Motor neuron (in vitro differentiated cells): Measurements from ENCODE around the gene DNAH8. TPM values are rescaled to one million over a fixed set of nuclear protein-coding genes. Genes with fewer than 3 reads are reported as not detected.

Experiments used
- ATAC-seq, 8 experiments: fragments of 200-7000 bp; cut with Tn5 transposase; replicated peaks in 6 of 8; 2 replicates each; pipeline ENCODE4 v1.8.0; 2021; ENCODE audit warnings: mild to moderate bottlenecking in 8 of 8, moderate library complexity in 8 of 8
- H3K27ac ChIP-seq, 2 donors: fragments of 250-450 bp; sonication (Bioruptor Pico); 2 replicates each; pipeline ENCODE4 v1.9.0; 2021; ENCODE audit warnings: antibody characterized with exemption in 2 of 2, mild to moderate bottlenecking in 2 of 2, moderate library complexity in 1 of 2
- H3K4me1 ChIP-seq, 2 donors: fragments of 250-450 bp; sonication (Bioruptor Pico); replicated peaks in 1 of 2; 2 replicates each; pipeline ENCODE4 v1.6.1; 2021; ENCODE audit warnings: antibody characterized with exemption in 2 of 2, mild to moderate bottlenecking in 2 of 2, moderate library complexity in 1 of 2
- H3K4me3 ChIP-seq, 5 donors: fragments of 250-450 bp; sonication (Bioruptor Pico); 2 replicates each; pipeline ENCODE4 v1.9.0; 2021; ENCODE audit warnings: antibody characterized with exemption in 5 of 5, mild to moderate bottlenecking in 5 of 5, moderate library complexity in 4 of 5
- WGBS, 10 experiments: fragments of 450-650 bp; shearing (Covaris generic); methylation state at CpG; one replicate each; pipeline ENCODE4 v1.0.0; 2022; 5-methylcytosine and 5-hydroxymethylcytosine counted together
- in situ Hi-C, 9 experiments: fragments of 400-800 bp; cut with MboI; loops; one replicate each; pipeline ENCODE4 v1.15.0; 2021; ENCODE audit warnings: low sequenced_read_pairs in 9 of 9, low pct_unique_long_range_greater_than_20kb in 2 of 9; ENCODE audit not compliant: unreplicated experiment in 9 of 9
- total RNA-seq, 8 experiments: library from RNA; unstranded; fragments of 300-600 nt; gene quantifications; 2 replicates each; pipeline versions ENCODE4 v1.2.3 to v1.2.4, GENCODE V29; 2022

Gene DNAH8
- total RNA-seq, 8 experiments from 2014 or later: 0.04 to 0.69 (median 0.06) TPM; not detected in 2

DNA sequence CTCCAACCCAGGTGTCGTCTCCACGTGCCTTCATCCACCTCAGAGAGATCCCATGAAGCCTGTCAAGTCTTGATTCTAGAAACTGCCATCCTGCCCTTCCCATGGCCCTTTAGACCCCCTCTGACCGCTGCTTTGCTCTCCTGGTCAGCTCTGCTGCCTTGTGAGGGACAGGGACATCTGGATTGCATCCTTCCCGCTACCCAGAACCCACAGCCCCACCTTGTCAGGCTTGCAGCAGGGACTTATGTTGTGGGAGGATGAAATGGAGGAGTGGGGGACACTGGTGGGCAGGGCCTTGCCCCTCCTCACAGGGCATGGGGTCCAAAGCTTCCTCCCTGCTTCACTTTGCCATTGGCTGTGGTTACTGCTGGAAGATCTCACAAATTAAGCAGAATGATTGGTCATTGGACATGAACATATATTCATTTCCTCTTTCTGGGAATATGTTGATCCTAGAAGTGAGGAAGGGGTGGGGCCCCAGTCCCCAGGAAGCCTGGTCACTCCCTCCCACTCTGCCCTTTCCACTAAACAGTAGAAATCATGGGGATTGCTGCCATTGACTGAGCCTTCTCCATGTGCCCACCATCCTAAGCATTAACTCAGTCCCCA, 338.0 kb downstream of the DNAH8 start:
- in situ Hi-C loops: no loop called here
- WGBS, 10 experiments: 0 to 87% (median 63%) methylated on average over 2 to 3 of the region's 4 CpGs; no CpG with 5 or more reads in 5 of the 10 experiments
- Histone ChIP-seq H3K27ac (no peak overlapping the region), H3K4me1 (peaks cover 0 to 5% of the 10 kb centered on the region in 2 donors), H3K4me3 (no peak overlapping the region)
- ATAC-seq: peak in 3 of 8 experiments; percentile 61 to 75 (median 63)

DNA sequence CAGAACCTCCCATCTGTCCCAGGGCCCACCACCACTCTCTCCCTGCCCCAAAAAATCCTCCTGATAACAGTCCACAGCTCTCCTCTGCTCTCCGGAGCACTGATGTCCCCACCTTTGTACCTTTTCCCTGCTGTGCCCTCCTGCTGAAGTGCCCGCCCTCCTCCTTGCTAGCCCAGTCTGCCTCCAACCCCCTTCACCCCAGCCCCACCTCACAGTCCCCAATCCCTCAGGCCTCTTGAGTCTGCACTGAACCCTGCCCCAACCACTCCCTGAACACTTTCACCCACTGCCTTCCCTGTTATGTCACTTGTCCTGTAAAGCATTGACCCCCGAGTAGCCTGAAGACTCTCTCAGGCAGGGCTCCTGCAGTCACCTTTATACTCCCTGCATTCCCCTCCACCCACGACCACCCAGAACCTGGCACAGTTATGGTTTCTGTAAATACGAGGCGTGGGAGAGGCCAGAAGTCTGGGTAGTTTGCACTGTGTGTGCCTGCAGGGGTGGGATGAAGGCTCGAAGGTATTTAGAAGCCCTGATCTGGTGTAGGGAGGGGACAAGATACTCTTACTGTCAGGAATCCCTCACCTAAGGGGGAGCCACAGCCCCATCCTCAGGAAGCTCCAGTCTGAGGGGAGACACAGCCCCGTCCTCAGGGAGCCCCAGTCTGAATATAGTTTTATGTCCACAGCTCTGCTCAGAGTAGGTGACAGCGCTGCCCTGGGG, 338.9 kb downstream of the DNAH8 start:
- ATAC-seq: no peak
- in situ Hi-C loops: no loop called here

DNA sequence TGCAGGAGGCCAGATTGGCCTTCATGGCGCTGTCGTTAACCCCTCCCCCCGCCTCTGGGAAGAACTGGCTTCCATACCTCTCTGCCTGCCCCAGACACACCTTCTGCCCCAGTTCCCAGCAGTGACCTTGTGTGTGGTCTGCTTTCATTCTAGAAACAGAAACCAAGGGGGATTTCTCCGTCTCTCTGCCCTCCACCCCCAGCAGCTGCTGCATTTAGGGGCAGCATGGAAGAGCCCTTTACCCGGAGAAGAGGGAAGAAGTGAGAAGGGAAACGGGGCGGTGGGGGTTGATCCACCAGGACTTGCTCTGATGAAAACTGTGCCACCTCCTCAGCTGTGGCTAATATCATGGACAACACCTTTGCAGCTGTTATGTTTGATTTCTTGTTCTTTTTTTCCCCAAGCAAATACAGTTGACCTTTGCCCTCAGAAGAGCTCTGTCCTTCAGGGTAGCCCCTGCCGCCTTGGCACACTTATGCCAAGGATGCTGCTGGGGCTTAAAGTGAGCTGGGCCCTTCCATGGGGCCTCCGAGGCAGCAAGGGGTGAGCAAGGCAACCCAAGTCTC, 339.5 kb downstream of the DNAH8 start:
- in situ Hi-C loops: no loop called here
- Histone ChIP-seq H3K4me3 (no peak overlapping the region), H3K27ac (no peak overlapping the region), H3K4me1 (peaks cover 4 to 5% of the 10 kb centered on the region in 2 donors)
- WGBS, 10 experiments: 20 to 90% (median 60%) methylated on average over 1 to 5 of the region's 9 CpGs; no CpG with 5 or more reads in 3 of the 10 experiments
- no peak for ATAC-seq

More for the DNA sequence above, 338.9 kb downstream of the DNAH8 start:
- Histone ChIP-seq H3K4me3 (no peak overlapping the region), H3K4me1 (peaks cover 0 to 2% of the 10 kb centered on the region in 2 donors), H3K27ac (no peak overlapping the region)
- WGBS, 10 experiments: 17 to 80% (median 58%) methylated on average over 1 to 5 of the region's 9 CpGs; no CpG with 5 or more reads in 5 of the 10 experiments

DNA sequence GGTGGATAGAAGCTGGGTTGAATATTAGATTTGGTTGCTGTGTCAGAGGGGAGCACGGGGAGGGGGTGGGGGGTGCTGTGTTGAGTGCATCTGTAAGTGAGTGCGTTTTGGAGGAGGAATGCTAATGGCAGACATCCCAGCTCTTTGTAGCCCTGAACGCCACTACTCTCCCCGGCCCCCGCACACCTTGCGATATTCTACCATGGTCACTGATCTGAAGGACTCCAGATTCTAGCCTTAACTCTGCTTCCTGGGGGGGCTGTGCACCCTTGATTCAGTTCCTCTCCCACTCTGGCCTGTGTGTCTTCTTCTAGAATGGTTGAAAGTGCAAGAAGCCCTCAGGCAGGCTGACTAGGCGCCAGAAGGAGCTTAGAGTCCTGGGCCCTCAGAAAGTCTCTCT, 340.6 kb downstream of the DNAH8 start:
- in situ Hi-C loops: no loop called here

DNA sequence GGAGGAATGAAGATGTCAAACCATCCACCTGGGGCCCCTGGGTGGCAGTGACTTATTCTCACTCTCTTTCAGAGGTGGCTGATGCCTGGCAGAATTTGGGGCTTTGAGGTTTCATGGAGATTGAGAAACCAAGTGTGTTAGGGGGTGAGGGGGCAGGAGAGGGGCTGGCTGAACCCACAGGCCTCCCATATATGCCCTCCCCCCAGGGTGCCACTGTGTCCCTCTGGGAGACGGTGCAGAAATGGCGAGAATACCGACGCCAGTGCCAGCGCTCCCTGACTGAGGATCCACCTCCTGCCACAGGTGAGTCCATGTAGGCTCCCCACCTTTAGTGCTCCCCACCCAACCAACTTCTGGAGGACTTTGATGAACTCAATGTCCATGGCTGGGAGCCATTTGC, 341.1 kb downstream of the DNAH8 start:
- Histone ChIP-seq H3K27ac (no peak overlapping the region), H3K4me3 (no peak overlapping the region), H3K4me1 (peaks cover 4 to 7% of the 10 kb centered on the region in 2 donors)
- 53 to 100% methylated on average over 1 to 5 of the region's 5 CpGs; no CpG with 5 or more reads in 8 of the 10 experiments for WGBS, 10 experiments
- in situ Hi-C loops: no loop called here
- ATAC-seq: no peak

More for the DNA sequence above, 340.6 kb downstream of the DNAH8 start:
- Histone ChIP-seq H3K4me1 (peaks cover 4 to 7% of the 10 kb centered on the region in 2 donors), H3K27ac (no peak overlapping the region), H3K4me3 (no peak overlapping the region)
- no peak for ATAC-seq
- WGBS, 10 experiments: 0 to 100% (median 90%) methylated on average over 1 to 4 of the region's 7 CpGs; no CpG with 5 or more reads in 5 of the 10 experiments

DNA sequence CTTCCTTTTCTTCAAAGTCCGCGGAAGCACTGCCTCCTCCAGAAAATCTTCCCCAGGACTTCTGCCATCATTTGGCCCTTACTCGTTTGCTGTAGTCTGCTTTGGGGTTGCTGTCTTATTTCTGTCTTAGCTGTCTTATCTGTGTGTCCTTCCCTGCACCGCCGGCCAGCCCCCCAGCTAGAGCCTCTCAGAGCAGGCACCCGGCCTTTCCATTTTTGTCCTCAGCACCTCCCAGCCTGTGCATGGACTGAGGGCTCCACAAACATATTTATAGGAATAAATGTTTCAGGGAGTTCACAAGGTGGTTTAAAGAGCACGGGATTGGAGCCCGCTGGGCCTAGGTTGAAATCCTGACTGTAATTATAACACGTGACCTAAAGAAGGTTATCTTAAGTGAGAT, 341.6 kb downstream of the DNAH8 start:
- Histone ChIP-seq H3K4me3 (no peak overlapping the region), H3K27ac (no peak overlapping the region), H3K4me1 (peaks cover 4 to 7% of the 10 kb centered on the region in 2 donors)
- in situ Hi-C loops: no loop called here
- no peak for ATAC-seq
- 45 to 92% (median 67%) methylated on average over 1 to 8 of the region's 9 CpGs; no CpG with 5 or more reads in 3 of the 10 experiments for WGBS, 10 experiments

DNA sequence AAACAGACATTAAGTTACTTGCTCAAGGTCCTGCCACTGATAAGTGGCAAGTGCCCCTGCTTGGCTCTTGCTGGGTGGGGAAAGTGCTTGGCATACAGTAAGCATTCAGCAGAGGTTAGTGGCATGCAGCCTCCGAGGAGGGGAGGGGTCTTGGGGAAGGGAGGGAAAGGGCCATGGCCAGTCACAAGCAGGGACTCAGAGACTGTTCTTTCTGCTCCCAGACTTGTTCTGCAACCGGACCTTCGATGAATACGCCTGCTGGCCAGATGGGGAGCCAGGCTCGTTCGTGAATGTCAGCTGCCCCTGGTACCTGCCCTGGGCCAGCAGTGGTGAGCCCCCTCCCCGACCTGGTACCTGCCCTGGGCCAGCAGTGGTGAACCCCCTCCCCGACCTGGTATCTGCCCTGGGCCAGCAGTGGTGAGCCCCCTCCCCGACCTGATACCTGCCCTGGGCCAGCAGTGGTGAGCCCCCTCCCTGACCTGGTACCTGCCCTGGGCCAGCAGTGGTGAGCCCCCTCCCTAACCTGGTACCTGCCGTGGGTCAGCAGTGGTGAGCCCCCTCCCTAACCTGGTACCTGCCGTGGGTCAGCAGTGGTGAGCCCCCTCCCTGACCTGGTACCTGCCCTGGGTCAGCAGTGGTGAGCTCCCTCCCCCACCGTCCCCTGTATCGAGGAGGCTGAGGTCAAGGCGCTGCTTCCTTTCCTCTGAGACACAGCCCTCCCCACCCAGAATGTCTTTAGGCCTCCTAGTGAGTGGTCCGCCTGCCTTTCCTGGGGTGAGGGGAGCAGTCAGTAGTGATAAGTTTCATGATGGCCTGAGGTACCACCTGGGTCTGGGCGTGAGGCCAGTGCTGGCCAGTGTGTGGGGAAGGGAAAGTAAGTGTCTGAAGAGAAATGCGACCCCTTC, 342.4 kb downstream of the DNAH8 start:
- peaks cover 4 to 7% of the 10 kb centered on the region in 2 donors for H3K4me1 ChIP-seq
- no peak for ATAC-seq
- no peak overlapping the region for H3K27ac ChIP-seq
- in situ Hi-C loops: no loop called here
- H3K4me3 ChIP-seq: no peak overlapping the region
- WGBS, 10 experiments: 20 to 67% methylated on average over 1 of the region's 17 CpGs; no CpG with 5 or more reads in 8 of the 10 experiments

DNA sequence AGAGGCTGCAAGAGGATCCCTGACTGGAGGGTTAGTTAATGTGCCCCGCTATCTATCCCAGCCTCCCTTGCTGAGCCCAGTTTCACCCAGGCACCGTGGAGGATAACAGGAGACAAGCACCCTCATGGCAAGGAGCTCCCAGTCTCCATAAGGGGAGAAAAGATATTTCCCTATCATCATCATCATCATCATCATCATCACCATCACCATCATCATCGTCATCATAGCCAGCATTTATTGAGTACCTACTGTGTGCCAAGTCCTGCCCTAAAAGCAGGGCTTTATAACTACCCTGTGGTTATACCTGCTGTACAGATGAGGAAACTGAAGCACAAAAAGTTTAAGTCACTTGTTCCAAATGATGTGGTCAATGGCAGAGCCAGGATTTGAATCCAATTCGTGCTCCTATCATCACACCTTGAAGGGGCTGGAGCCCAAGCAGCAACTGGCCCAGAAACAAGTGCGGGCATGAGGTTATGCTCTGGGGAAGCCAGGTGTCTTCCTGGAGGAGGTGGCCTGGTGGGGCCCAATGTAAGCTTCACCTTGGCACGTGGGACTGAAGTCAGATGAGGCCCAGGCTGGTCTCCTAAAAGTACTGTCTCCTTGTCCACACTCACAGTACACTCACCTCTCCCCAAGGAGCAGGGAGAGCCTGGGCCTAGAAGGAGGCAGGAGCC, 343.5 kb downstream of the DNAH8 start:
- Histone ChIP-seq H3K27ac (no peak overlapping the region), H3K4me3 (no peak overlapping the region), H3K4me1 (peaks cover 4 to 7% of the 10 kb centered on the region in 2 donors)
- in situ Hi-C loops: no loop called here
- no peak for ATAC-seq
- WGBS, 10 experiments: 40 to 100% (median 67%) methylated on average over 1 to 5 of the region's 6 CpGs; no CpG with 5 or more reads in 5 of the 10 experiments

DNA sequence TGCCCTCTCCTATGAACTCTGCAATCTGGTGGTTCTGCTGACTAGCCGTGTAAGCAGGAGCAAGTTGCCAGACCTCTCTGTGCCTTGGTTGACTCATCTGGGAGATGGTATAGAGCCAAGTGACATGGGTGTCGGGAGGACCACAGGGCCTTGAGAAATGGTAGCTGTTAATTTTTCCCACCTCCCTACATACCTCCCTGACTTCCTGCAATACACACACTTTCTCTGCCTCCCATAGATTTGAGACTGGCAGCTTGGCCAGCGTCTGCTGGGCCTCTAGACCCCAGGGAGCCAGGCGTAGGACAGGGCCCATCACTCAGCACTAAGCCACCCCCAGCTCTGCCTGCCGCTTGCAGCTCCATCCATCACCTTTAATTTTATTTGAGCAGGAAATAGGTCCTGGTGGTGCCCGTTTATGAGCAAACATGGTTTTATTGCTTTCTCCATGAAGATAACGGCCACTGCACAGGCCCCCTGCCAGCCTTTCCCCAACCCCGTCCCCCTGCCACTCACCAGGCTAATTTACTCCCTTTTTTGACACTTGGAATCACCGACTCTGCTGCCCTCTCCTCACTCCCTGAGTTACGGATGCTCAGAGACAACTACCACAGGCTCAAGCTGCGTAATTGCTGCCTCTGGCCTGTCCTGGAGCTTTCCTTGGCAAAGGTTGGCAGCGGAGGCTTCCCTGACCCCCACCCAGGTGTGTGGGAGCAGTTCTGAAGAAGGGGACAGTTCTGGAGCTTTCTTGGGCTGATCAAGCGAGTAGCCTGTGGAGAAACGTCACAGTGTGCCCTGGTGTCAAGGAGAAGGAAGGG, 344.6 kb downstream of the DNAH8 start:
- Histone ChIP-seq H3K4me1 (peaks cover 4 to 7% of the 10 kb centered on the region in 2 donors), H3K27ac (no peak overlapping the region), H3K4me3 (no peak overlapping the region)
- WGBS, 10 experiments: 0 to 58% (median 35%) methylated on average over 1 to 4 of the region's 14 CpGs; no CpG with 5 or more reads in 4 of the 10 experiments
- in situ Hi-C loops: no loop called here
- ATAC-seq: peak in 3 of 8 experiments; percentile 35 to 93 (median 82)

DNA sequence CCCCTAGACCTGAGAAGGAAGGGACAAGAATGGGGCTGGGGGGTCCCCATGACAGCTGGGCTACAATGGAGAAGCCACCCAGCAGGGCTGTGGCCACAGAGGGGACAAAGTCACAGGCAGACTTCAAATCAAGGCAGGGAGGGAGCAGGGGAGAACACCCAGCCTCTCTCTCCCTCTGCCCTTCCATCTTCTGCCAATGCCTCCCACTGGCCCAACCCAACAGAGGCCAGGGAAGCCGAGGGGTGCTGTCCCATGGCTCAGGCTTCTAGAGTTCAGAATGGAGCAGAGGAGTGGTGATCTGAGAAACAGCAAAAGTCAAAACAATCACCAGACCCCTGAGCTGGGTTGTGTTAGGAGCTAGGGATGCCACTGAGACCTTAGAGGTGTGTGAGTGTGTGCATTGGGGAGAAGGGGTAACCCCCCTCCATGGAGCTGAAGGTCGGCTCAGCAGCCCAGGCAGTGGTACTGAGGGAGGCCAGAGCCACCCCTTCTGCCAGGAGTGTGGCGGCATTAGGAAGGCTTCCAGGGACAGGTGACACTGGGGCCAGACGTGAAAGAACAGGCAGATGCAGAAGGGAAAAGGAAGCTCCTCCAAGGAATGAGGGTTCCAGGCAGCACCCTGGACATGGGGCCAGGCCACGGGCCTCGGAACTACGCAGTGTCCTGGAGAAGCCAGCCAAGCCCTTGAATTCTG, 345.5 kb downstream of the DNAH8 start:
- in situ Hi-C loops: no loop called here

DNA sequence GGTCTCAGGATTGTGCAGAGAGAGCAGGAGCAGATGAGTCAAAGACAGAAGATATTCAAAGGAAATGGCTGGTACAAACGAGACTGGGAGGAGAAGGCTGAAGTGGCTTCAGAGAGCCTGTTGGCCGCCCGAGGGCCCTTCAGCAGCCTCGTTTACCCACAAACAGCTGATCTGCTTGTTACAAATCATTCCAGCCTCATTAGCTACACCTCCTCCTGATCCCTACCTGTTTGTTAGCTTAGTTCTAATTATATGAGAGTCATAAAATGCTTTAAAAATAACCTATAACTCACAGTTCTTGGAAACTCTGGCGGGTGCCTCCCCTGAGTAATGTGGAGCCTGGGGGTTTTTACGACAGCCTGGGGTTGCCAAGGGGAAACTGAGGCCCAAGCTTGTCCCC, 346.1 kb downstream of the DNAH8 start:
- no peak for ATAC-seq
- H3K4me3 ChIP-seq: no peak overlapping the region
- H3K4me1 ChIP-seq: peaks cover 4 to 7% of the 10 kb centered on the region in 2 donors
- no peak overlapping the region for H3K27ac ChIP-seq
- in situ Hi-C loops: no loop called here
- WGBS, 10 experiments: 0 to 72% (median 63%) methylated on average over 1 to 6 of the region's 6 CpGs; no CpG with 5 or more reads in 3 of the 10 experiments

More for the DNA sequence above, 345.5 kb downstream of the DNAH8 start:
- WGBS, 10 experiments: 80 to 100% (median 90%) methylated on average over 1 to 3 of the region's 7 CpGs; no CpG with 5 or more reads in 4 of the 10 experiments
- ATAC-seq: no peak
- Histone ChIP-seq H3K4me3 (no peak overlapping the region), H3K4me1 (peaks cover 4 to 7% of the 10 kb centered on the region in 2 donors), H3K27ac (no peak overlapping the region)
